BLaER1 (cell line): Measurements from ENCODE around the gene MKNK1.

Source experiments
- H3K27ac ChIP-seq: shearing (Covaris generic); formaldehyde crosslinking; 2 replicates; pipeline ENCODE4 v1.8.1; 2022
- H3K27me3 ChIP-seq: shearing (Covaris generic); formaldehyde crosslinking; 2 replicates; pipeline ENCODE4 v1.8.1; 2022
- H3K36me3 ChIP-seq: shearing (Covaris generic); formaldehyde crosslinking; 2 replicates; pipeline ENCODE4 v1.8.1; 2022
- H3K4me1 ChIP-seq: shearing (Covaris generic); formaldehyde crosslinking; 2 replicates; pipeline ENCODE4 v1.8.1; 2022
- H3K4me2 ChIP-seq: shearing (Covaris generic); formaldehyde crosslinking; 2 replicates; pipeline ENCODE4 v1.8.1; 2022
- H3K4me3 ChIP-seq: shearing (Covaris generic); formaldehyde crosslinking; 2 replicates; pipeline ENCODE4 v1.8.1; 2022
- H3K9ac ChIP-seq: shearing (Covaris generic); formaldehyde crosslinking; 2 replicates; pipeline ENCODE4 v1.8.1; 2022
- H3K9me3 ChIP-seq: shearing (Covaris generic); formaldehyde crosslinking; 2 replicates; pipeline ENCODE4 v1.8.1; 2022
- H4K20me1 ChIP-seq: shearing (Covaris generic); formaldehyde crosslinking; 2 replicates; pipeline ENCODE4 v1.8.1; 2022
- Cebpa-rat ChIP-seq: shearing (Covaris generic); IDR thresholded peaks from 2 replicates; pipeline ENCODE4 v1.8.1; 2022

Gene MKNK1

GRCh38 chr1:46532498-46533178 lies 71.4 kb downstream of the MKNK1 start:
- Histone ChIP-seq H3K9ac (no peak overlapping the region), H3K4me3 (peak overlapping the region; percentile 65)

GRCh38 chr1:46532095-46532494 lies 72.0 kb downstream of the MKNK1 start:
- H3K9me3 ChIP-seq: peaks cover 8% of the 10 kb centered on the region
- H3K9ac ChIP-seq: no peak overlapping the region
- peaks cover 18% of the 10 kb centered on the region; the same call in 1 of the 2 replicates for H4K20me1 ChIP-seq
- H3K27ac ChIP-seq: no peak overlapping the region
- TF ChIP-seq Cebpa-rat: no peak
- H3K4me2 ChIP-seq: no peak overlapping the region
- peaks cover 6% of the 10 kb centered on the region; the same call in 1 of the 2 replicates for H3K4me1 ChIP-seq
- no peak overlapping the region for H3K4me3 ChIP-seq
- H3K36me3 ChIP-seq: no peaks in the 10 kb centered on the region
- peaks cover 78% of the 10 kb centered on the region for H3K27me3 ChIP-seq

More at GRCh38 chr1:46532498-46533178, 71.4 kb downstream of the MKNK1 start:
- H3K27ac ChIP-seq: no peak overlapping the region
- peaks cover 12% of the 10 kb centered on the region for H3K9me3 ChIP-seq
- no peak for TF ChIP-seq Cebpa-rat
- no peaks in the 10 kb centered on the region for H3K36me3 ChIP-seq
- H3K4me1 ChIP-seq: peaks cover 6% of the 10 kb centered on the region; the same call in 1 of the 2 replicates
- H4K20me1 ChIP-seq: peaks cover 12% of the 10 kb centered on the region; the same call in 1 of the 2 replicates
- H3K4me2 ChIP-seq: peak overlapping the region; percentile 85
- H3K27me3 ChIP-seq: peaks cover 72% of the 10 kb centered on the region

GRCh38 chr1:46530791-46531409 lies 73.2 kb downstream of the MKNK1 start:
- H3K4me2 ChIP-seq: no peak overlapping the region
- no peak for TF ChIP-seq Cebpa-rat

GRCh38 chr1:46530311-46530710 lies 73.8 kb downstream of the MKNK1 start:
- Histone ChIP-seq H3K36me3 (no peaks in the 10 kb centered on the region), H3K27me3 (peaks cover 92% of the 10 kb centered on the region), H3K4me2 (no peak overlapping the region), H3K4me1 (peaks cover 6% of the 10 kb centered on the region; the same call in 1 of the 2 replicates), H4K20me1 (peaks cover 27% of the 10 kb centered on the region; the same call in 1 of the 2 replicates), H3K27ac (no peak overlapping the region), H3K4me3 (no peak overlapping the region), H3K9me3 (no peaks in the 10 kb centered on the region), H3K9ac (no peak overlapping the region)
- no peak for TF ChIP-seq Cebpa-rat

More at GRCh38 chr1:46530791-46531409, 73.2 kb downstream of the MKNK1 start:
- H4K20me1 ChIP-seq: peaks cover 21% of the 10 kb centered on the region; the same call in 1 of the 2 replicates
- H3K27me3 ChIP-seq: peaks cover 90% of the 10 kb centered on the region
- peaks cover 6% of the 10 kb centered on the region; the same call in 1 of the 2 replicates for H3K4me1 ChIP-seq
- no peak overlapping the region for H3K27ac ChIP-seq
- no peak overlapping the region for H3K9ac ChIP-seq
- no peak overlapping the region for H3K4me3 ChIP-seq
- no peaks in the 10 kb centered on the region for H3K36me3 ChIP-seq
- no peaks in the 10 kb centered on the region for H3K9me3 ChIP-seq

GRCh38 chr1:46529031-46529630 lies 74.9 kb downstream of the MKNK1 start:
- no peak for TF ChIP-seq Cebpa-rat
- H4K20me1 ChIP-seq: peaks cover 28% of the 10 kb centered on the region; the same call in 1 of the 2 replicates

GRCh38 chr1:46528297-46528955 lies 75.6 kb downstream of the MKNK1 start:
- Histone ChIP-seq H3K4me3 (no peak overlapping the region), H3K36me3 (no peaks in the 10 kb centered on the region), H3K4me2 (no peak overlapping the region), H3K9ac (no peak overlapping the region), H3K9me3 (no peaks in the 10 kb centered on the region), H3K4me1 (peaks cover 3% of the 10 kb centered on the region; the same call in 1 of the 2 replicates), H3K27me3 (peaks cover 79% of the 10 kb centered on the region), H3K27ac (no peak overlapping the region), H4K20me1 (peaks cover 28% of the 10 kb centered on the region; the same call in 1 of the 2 replicates)
- no peak for TF ChIP-seq Cebpa-rat

More at GRCh38 chr1:46529031-46529630, 74.9 kb downstream of the MKNK1 start:
- Histone ChIP-seq H3K36me3 (no peaks in the 10 kb centered on the region), H3K4me1 (peaks cover 6% of the 10 kb centered on the region; the same call in 1 of the 2 replicates), H3K4me2 (no peak overlapping the region), H3K4me3 (no peak overlapping the region), H3K27ac (no peak overlapping the region), H3K9me3 (no peaks in the 10 kb centered on the region), H3K27me3 (peaks cover 86% of the 10 kb centered on the region), H3K9ac (no peak overlapping the region)

- Histone ChIP-seq H3K9ac (no peak overlapping the region), H3K9me3 (no peaks in the 10 kb centered on the region), H3K27me3 (peaks cover 71% of the 10 kb centered on the region), H3K36me3 (no peaks in the 10 kb centered on the region), H3K4me1 (no peaks in the 10 kb centered on the region), H3K27ac (no peak overlapping the region), H4K20me1 (peaks cover 28% of the 10 kb centered on the region; the same call in 1 of the 2 replicates), H3K4me3 (no peak overlapping the region), H3K4me2 (no peak overlapping the region)
- TF ChIP-seq Cebpa-rat: no peak
These were observed 76.4 kb downstream of the MKNK1 start for GRCh38 chr1:46527474-46528296.

- H4K20me1 ChIP-seq: peaks cover 19% of the 10 kb centered on the region; the same call in 1 of the 2 replicates
- TF ChIP-seq Cebpa-rat: no peak
- H3K4me1 ChIP-seq: no peaks in the 10 kb centered on the region
- H3K36me3 ChIP-seq: no peaks in the 10 kb centered on the region
- no peak overlapping the region for H3K4me2 ChIP-seq
- H3K4me3 ChIP-seq: no peak overlapping the region
- peaks cover 62% of the 10 kb centered on the region for H3K27me3 ChIP-seq
- no peaks in the 10 kb centered on the region for H3K9me3 ChIP-seq
- no peak overlapping the region for H3K9ac ChIP-seq
- no peak overlapping the region for H3K27ac ChIP-seq
These were observed 77.3 kb downstream of the MKNK1 start for GRCh38 chr1:46526691-46527291.
